H9 (cell line): ENCODE results near the gene CCDC178. TPM values are rescaled to one million over a fixed set of nuclear protein-coding genes. Genes with fewer than 3 reads are reported as not detected.

Experiments used
- DNase-seq: peaks from one replicate; pipeline ENCODE4 v3.0.0-alpha.2; 2017
- H2AFZ ChIP-seq: one replicate; pipeline ENCODE4 v1.6.1; 2013; ENCODE audit warnings: mild to moderate bottlenecking, low read length, control low read depth, moderate library complexity
- H2AK5ac ChIP-seq: 2 replicates; pipeline ENCODE4 v1.6.1; 2013; ENCODE audit warnings: low read length, control low read depth, mixed read lengths; ENCODE audit not compliant: insufficient read length
- H2BK120ac ChIP-seq: one replicate; pipeline ENCODE4 v1.6.1; 2013; ENCODE audit warnings: low read depth, mild to moderate bottlenecking, low read length, control low read depth, inconsistent platforms; ENCODE audit not compliant: poor library complexity, severe bottlenecking
- H2BK12ac ChIP-seq: 2 replicates; pipeline ENCODE4 v1.6.1; 2013; ENCODE audit warnings: low read length, control low read depth, mixed read lengths, low read depth; ENCODE audit not compliant: insufficient read length
- H2BK15ac ChIP-seq: 2 replicates; pipeline ENCODE4 v1.6.1; 2013; ENCODE audit warnings: low read depth, low read length, control low read depth
- H2BK20ac ChIP-seq: one replicate; pipeline ENCODE4 v1.6.1; 2013; ENCODE audit warnings: low read depth, mild to moderate bottlenecking, low read length, control low read depth, inconsistent platforms; ENCODE audit not compliant: poor library complexity, severe bottlenecking
- H2BK5ac ChIP-seq: 2 replicates; pipeline ENCODE4 v1.6.1; 2013; ENCODE audit warnings: low read length, control low read depth, mixed read lengths; ENCODE audit not compliant: insufficient read length
- H3K14ac ChIP-seq: 2 replicates; pipeline ENCODE4 v1.6.1; 2013; ENCODE audit warnings: low read length, control low read depth; ENCODE audit not compliant: insufficient read depth
- H3K18ac ChIP-seq: 2 replicates; pipeline ENCODE4 v1.6.1; 2013; ENCODE audit warnings: low read depth, mild to moderate bottlenecking, mixed read lengths, low read length, control low read depth; ENCODE audit not compliant: insufficient read length
- H3K23ac ChIP-seq: 2 replicates; pipeline ENCODE4 v1.6.1; 2013; ENCODE audit warnings: low read length, control low read depth, mixed read lengths, low read depth; ENCODE audit not compliant: insufficient read length
- H3K23me2 ChIP-seq: 2 replicates; pipeline ENCODE4 v1.6.1; 2013; ENCODE audit warnings: low read depth, mild to moderate bottlenecking, mixed read lengths, low read length, control low read depth; ENCODE audit not compliant: insufficient read length, poor library complexity, severe bottlenecking
- H3K27ac ChIP-seq: 2 replicates; pipeline ENCODE4 v1.5.1; 2013; ENCODE audit warnings: low read length, control low read depth, mixed read lengths, low read depth; ENCODE audit not compliant: insufficient read length
- H3K27me3 ChIP-seq: 2 replicates; pipeline ENCODE4 v1.6.1; 2013; ENCODE audit warnings: low read length, control low read depth, inconsistent platforms; ENCODE audit not compliant: insufficient read depth
- H3K4ac ChIP-seq: 2 replicates; pipeline ENCODE4 v1.6.1; 2013; ENCODE audit warnings: low read depth, mild to moderate bottlenecking, control low read depth, inconsistent platforms, low read length, moderate library complexity
- H3K4me1 ChIP-seq: 2 replicates; pipeline ENCODE4 v1.6.1; 2013; ENCODE audit warnings: low read length, control low read depth, inconsistent platforms; ENCODE audit not compliant: insufficient read depth
- H3K4me2 ChIP-seq: 2 replicates; pipeline ENCODE4 v1.6.1; 2013; ENCODE audit warnings: low read length, control low read depth, mixed read lengths; ENCODE audit not compliant: insufficient read length, insufficient read depth
- H3K56ac ChIP-seq: 2 replicates; pipeline ENCODE4 v1.6.1; 2013; ENCODE audit warnings: low read depth, mild to moderate bottlenecking, mixed read lengths, low read length, control low read depth; ENCODE audit not compliant: insufficient read length
- H3K79me1 ChIP-seq: 2 replicates; pipeline ENCODE4 v1.6.1; 2013; ENCODE audit warnings: low read depth, mild to moderate bottlenecking, moderate library complexity, low read length, control low read depth, inconsistent platforms; ENCODE audit not compliant: insufficient read depth, poor library complexity, severe bottlenecking
- H3K79me2 ChIP-seq: 2 replicates; pipeline ENCODE4 v1.6.1; 2013; ENCODE audit warnings: low read length, control low read depth, inconsistent platforms; ENCODE audit not compliant: insufficient read depth
- H3K9ac ChIP-seq: 2 replicates; pipeline ENCODE4 v1.6.1; 2013; ENCODE audit warnings: low read length, control low read depth, mixed read lengths; ENCODE audit not compliant: insufficient read length; ENCODE audit errors: extremely low read depth
- H3K9me3 ChIP-seq: one replicate; pipeline ENCODE4 v1.6.1; 2013; ENCODE audit warnings: low read depth, low read length, inconsistent platforms; ENCODE audit not compliant: control insufficient read depth
- H3T11ph ChIP-seq: one replicate; pipeline ENCODE4 v1.6.1; 2013; ENCODE audit warnings: mild to moderate bottlenecking, low read length, control low read depth, inconsistent platforms
- H4K20me1 ChIP-seq: one replicate; pipeline ENCODE4 v1.6.1; 2013; ENCODE audit not compliant: control insufficient read depth, insufficient read length, insufficient read depth
- H4K5ac ChIP-seq: 2 replicates; pipeline ENCODE4 v1.6.1; 2013; ENCODE audit warnings: low read depth, mild to moderate bottlenecking, mixed read lengths, low read length, control low read depth; ENCODE audit not compliant: insufficient read length
- H4K8ac ChIP-seq: replicated peaks from 2 replicates; pipeline ENCODE4 v1.6.1; 2013; ENCODE audit warnings: low read length, control low read depth, mixed read lengths, low read depth; ENCODE audit not compliant: insufficient read length
- H4K91ac ChIP-seq: 2 replicates; pipeline ENCODE4 v1.6.1; 2013; ENCODE audit warnings: low read depth, mild to moderate bottlenecking, moderate library complexity, mixed read lengths, low read length, control low read depth; ENCODE audit not compliant: insufficient read length
- H3K27ac Mint-ChIP-seq, 3 experiments: 2 replicates in 2 of 3; 3 replicates in 1 of 3; pipeline ENCODE4 v1.8.0; 2020 to 2021; ENCODE audit warnings: mixed read lengths in 3 of 3, mild to moderate bottlenecking in 1 of 3, moderate library complexity in 1 of 3
- H3K27me3 Mint-ChIP-seq: 2 replicates; pipeline ENCODE4 v1.8.0; 2021; ENCODE audit warnings: low read depth, mild to moderate bottlenecking, moderate library complexity, mixed read lengths
- H3K36me3 Mint-ChIP-seq, 3 experiments: 2 replicates in 2 of 3; 3 replicates in 1 of 3; pipeline ENCODE4 v1.8.0; 2020 to 2021; ENCODE audit warnings: low read depth in 3 of 3, mixed read lengths in 3 of 3; ENCODE audit not compliant: insufficient read depth in 1 of 3
- H3K4me1 Mint-ChIP-seq, 2 experiments: 2 replicates each; pipeline ENCODE4 v1.8.0; 2020; ENCODE audit warnings: mixed read lengths in 2 of 2
- H3K4me3 Mint-ChIP-seq, 2 experiments: 2 replicates in 1 of 2; 3 replicates in 1 of 2; pipeline ENCODE4 v1.8.0; 2020 to 2021; ENCODE audit warnings: mild to moderate bottlenecking in 2 of 2, mixed read lengths in 2 of 2, moderate library complexity in 1 of 2
- H3K9me3 Mint-ChIP-seq, 2 experiments: 2 replicates in 1 of 2; 3 replicates in 1 of 2; pipeline ENCODE4 v1.8.0; 2020; ENCODE audit warnings: mild to moderate bottlenecking in 2 of 2, mixed read lengths in 2 of 2, moderate library complexity in 1 of 2
- CTCF ChIP-seq: fragments of 200-600 bp; sonication (generic); conservative IDR thresholded peaks from 3 replicates; pipeline ENCODE4 v1.8.0; 2021; ENCODE audit warnings: antibody characterized with exemption, mild to moderate bottlenecking
- WGBS: extraction: QIAGEN DNeasy Blood & Tissue Kit; methylation state at CpG from one replicate; pipeline ENCODE4 v1.1.7; 2013; ENCODE audit warnings: missing lambda C conversion rate, low lambda C conversion rate, mixed read lengths; ENCODE audit not compliant: insufficient read length; ENCODE audit errors: extremely low coverage; 5-methylcytosine and 5-hydroxymethylcytosine counted together
- total RNA-seq: library from RNA; stranded (reverse); gene quantifications from 2 replicates; pipeline ENCODE4 v1.2.1, GENCODE V29; 2021

The CCDC178 gene
- total RNA-seq, 1 experiment from 2014 or later: not detected

GRCh38 chr18:32968248-32968647 lies 472.3 kb downstream of the CCDC178 start:
- Histone ChIP-seq H4K91ac (no peak overlapping the region), H2BK120ac (no peak overlapping the region), H3K9me3 (no peaks in the 10 kb centered on the region), H2BK20ac (no peak overlapping the region), H3K14ac (no peak overlapping the region), H3K4me2 (no peak overlapping the region), H2AK5ac (no peak overlapping the region), H3K27me3 (no peaks in the 10 kb centered on the region), H2BK5ac (no peak overlapping the region), H3K9ac (no peak overlapping the region), H3K79me2 (no peaks in the 10 kb centered on the region), H4K5ac (no peak overlapping the region), H2BK15ac (no peak overlapping the region), H3K23me2 (no peaks in the 10 kb centered on the region), H3T11ph (no peak overlapping the region), H4K8ac (no peak overlapping the region), H3K4me1 (no peaks in the 10 kb centered on the region), H4K20me1 (no peaks in the 10 kb centered on the region), H2BK12ac (no peak overlapping the region), H3K4ac (no peak overlapping the region), H3K27ac (no peak overlapping the region), H3K18ac (no peak overlapping the region), H3K23ac (no peak overlapping the region), H3K56ac (no peak overlapping the region), H3K79me1 (no peaks in the 10 kb centered on the region), H2AFZ (no peak overlapping the region)
- Mint-ChIP-seq H3K36me3 (no peaks in the 10 kb centered on the region), H3K27ac (no peak overlapping the region), H3K27me3 (no peaks in the 10 kb centered on the region; the same call in 1 of the 2 replicates), H3K9me3 (no peaks in the 10 kb centered on the region; a peak in 2 of 5 replicates), H3K4me1 (no peaks in the 10 kb centered on the region), H3K4me3 (no peak overlapping the region)
- DNase-seq: no peak
- no CpG with 5 or more reads among the region's 2 CpGs for WGBS
- TF ChIP-seq CTCF: no peak
